ENCODE measurements around the gene TCF7L2. TPM values are rescaled to one million over a fixed set of nuclear protein-coding genes. Genes with fewer than 3 reads are reported as not detected.

TCF7L2 gene
- total RNA-seq, 1 donor from 2014 or later: 88.2 TPM

- Mint-ChIP-seq H3K9me3 (ENCODE audit: unreplicated experiment) (no peaks in the 10 kb centered on the region), H3K27ac (ENCODE audit: unreplicated experiment) (peak overlapping the region; percentile 44)
These were observed 41.9 kb downstream of the TCF7L2 start for GRCh38 chr10:112991888-112992491.

DNA sequence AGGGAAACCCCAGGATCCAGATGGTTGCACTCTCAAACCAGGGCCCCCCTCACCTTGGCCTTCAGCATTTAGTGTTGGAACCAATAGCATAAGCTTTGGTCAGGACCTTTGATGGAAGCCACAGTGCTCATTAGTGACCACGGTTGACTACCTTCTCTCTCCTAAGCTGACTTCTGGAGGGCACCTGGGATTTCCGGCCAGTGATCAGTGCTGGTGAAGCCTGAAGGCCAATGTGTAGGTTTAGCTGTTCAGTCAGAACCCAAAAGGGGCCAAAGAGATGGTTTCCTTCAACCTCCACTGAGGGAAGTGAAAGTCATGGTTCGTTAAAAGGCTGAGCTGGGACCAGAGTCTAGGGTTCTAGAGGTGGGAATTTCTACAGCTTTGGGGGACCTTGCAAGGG lies 46.4 kb downstream of the TCF7L2 start:
- Mint-ChIP-seq H3K4me3 (ENCODE audit: unreplicated experiment) (no peak overlapping the region), H3K4me1 (ENCODE audit: unreplicated experiment) (peaks cover 62% of the 10 kb centered on the region)

More at GRCh38 chr10:112991888-112992491, 41.9 kb downstream of the TCF7L2 start:
- no peaks in the 10 kb centered on the region for H3K27me3 Mint-ChIP-seq (ENCODE audit: unreplicated experiment)
- H3K36me3 Mint-ChIP-seq (ENCODE audit: unreplicated experiment): peaks cover 32% of the 10 kb centered on the region
- TF ChIP-seq, protein P1, sequence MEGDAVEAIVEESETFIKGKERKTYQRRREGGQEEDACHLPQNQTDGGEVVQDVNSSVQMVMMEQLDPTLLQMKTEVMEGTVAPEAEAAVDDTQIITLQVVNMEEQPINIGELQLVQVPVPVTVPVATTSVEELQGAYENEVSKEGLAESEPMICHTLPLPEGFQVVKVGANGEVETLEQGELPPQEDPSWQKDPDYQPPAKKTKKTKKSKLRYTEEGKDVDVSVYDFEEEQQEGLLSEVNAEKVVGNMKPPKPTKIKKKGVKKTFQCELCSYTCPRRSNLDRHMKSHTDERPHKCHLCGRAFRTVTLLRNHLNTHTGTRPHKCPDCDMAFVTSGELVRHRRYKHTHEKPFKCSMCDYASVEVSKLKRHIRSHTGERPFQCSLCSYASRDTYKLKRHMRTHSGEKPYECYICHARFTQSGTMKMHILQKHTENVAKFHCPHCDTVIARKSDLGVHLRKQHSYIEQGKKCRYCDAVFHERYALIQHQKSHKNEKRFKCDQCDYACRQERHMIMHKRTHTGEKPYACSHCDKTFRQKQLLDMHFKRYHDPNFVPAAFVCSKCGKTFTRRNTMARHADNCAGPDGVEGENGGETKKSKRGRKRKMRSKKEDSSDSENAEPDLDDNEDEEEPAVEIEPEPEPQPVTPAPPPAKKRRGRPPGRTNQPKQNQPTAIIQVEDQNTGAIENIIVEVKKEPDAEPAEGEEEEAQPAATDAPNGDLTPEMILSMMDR (IDR thresholded peaks at IDR 0.05): no peak
- no peak for DNase-seq (ENCODE audit: extremely low spot score, unreplicated experiment)
- H3K4me1 Mint-ChIP-seq (ENCODE audit: unreplicated experiment): peaks cover 66% of the 10 kb centered on the region
- H3K4me3 Mint-ChIP-seq (ENCODE audit: unreplicated experiment): no peak overlapping the region

DNA sequence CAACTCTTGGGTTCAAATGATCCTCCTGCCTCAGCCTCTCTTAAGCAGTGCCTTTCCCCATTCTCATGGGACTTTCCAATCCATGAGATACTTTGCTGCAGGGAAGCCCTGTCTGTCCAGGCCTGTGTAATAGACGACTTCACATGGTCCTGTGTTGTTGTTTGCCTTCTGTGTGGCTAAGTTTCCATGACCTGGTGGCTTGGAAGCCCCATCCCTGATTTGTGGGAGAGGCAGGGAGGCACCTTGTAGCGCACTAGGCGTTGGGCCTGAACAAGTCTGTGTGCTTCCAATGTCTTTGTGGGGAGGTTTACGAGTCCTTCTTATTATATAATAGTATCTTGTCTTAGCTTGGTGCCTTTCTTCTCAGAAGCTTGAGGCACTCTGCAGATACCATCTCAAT lies 49.1 kb downstream of the TCF7L2 start:
- H3K27ac Mint-ChIP-seq (ENCODE audit: unreplicated experiment): peak overlapping the region; percentile 59
- H3K36me3 Mint-ChIP-seq (ENCODE audit: unreplicated experiment): peaks cover 27% of the 10 kb centered on the region
- DNase-seq (ENCODE audit: extremely low spot score, unreplicated experiment): no peak
- TF ChIP-seq, protein P1 (IDR thresholded peaks at IDR 0.05): no peak
- H3K9me3 Mint-ChIP-seq (ENCODE audit: unreplicated experiment): no peaks in the 10 kb centered on the region
- H3K4me1 Mint-ChIP-seq (ENCODE audit: unreplicated experiment): peaks cover 68% of the 10 kb centered on the region
- H3K4me3 Mint-ChIP-seq (ENCODE audit: unreplicated experiment): no peak overlapping the region
- H3K27me3 Mint-ChIP-seq (ENCODE audit: unreplicated experiment): no peaks in the 10 kb centered on the region

More for the DNA sequence above, 46.4 kb downstream of the TCF7L2 start:
- Mint-ChIP-seq H3K27ac (ENCODE audit: unreplicated experiment) (no peak overlapping the region), H3K27me3 (ENCODE audit: unreplicated experiment) (no peaks in the 10 kb centered on the region), H3K9me3 (ENCODE audit: unreplicated experiment) (no peaks in the 10 kb centered on the region), H3K36me3 (ENCODE audit: unreplicated experiment) (peaks cover 22% of the 10 kb centered on the region)
- TF ChIP-seq, protein P1 (IDR thresholded peaks at IDR 0.05): no peak
- DNase-seq (ENCODE audit: extremely low spot score, unreplicated experiment): no peak

GRCh38 chr10:113000442-113000841 lies 50.4 kb downstream of the TCF7L2 start:
- TF ChIP-seq, protein P1 (IDR thresholded peaks at IDR 0.05): no peak
- Mint-ChIP-seq H3K9me3 (ENCODE audit: unreplicated experiment) (no peaks in the 10 kb centered on the region), H3K36me3 (ENCODE audit: unreplicated experiment) (peaks cover 24% of the 10 kb centered on the region), H3K4me3 (ENCODE audit: unreplicated experiment) (no peak overlapping the region), H3K27ac (ENCODE audit: unreplicated experiment) (peak overlapping the region; percentile 91), H3K4me1 (ENCODE audit: unreplicated experiment) (peaks cover 66% of the 10 kb centered on the region), H3K27me3 (ENCODE audit: unreplicated experiment) (no peaks in the 10 kb centered on the region)
- DNase-seq (ENCODE audit: extremely low spot score, unreplicated experiment): no peak

DNA sequence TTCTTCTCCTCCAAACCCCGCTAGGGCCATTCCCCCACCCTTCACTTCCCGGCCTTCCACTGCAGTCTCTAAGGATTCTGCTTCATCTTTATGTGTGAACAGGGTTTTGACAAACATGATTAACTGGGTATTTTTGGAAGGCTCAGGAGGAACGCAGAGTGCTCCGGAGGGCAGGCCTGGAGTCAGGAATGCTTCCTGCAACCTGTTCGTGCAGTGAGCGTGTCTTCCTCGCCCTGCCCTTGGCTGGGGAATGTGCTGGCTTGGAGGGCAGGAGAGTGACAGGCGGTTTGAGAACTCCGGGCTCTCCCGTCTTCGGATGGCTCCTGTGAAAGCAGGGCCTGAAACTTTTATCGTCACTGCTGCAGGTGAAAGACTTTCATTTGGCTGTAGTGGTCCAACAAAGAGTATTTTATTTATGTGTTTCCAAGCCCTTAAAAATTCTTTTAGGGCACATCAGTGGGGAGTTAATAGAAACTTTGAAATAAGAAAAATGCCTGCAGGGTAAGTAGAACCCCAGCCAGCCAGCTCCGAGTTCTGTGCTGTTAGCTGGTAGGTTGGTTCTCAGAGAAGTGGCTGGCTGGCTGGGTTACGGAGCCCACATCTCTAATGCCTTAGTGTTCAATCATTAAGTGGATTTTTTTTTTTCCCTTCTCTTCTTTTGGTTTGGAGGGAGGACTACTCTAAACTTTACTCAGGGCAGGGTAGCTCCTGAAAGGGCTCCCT lies 51.0 kb downstream of the TCF7L2 start:
- Mint-ChIP-seq H3K4me1 (ENCODE audit: unreplicated experiment) (peaks cover 66% of the 10 kb centered on the region), H3K36me3 (ENCODE audit: unreplicated experiment) (peaks cover 22% of the 10 kb centered on the region), H3K9me3 (ENCODE audit: unreplicated experiment) (no peaks in the 10 kb centered on the region), H3K27ac (ENCODE audit: unreplicated experiment) (peak overlapping the region; percentile 91), H3K27me3 (ENCODE audit: unreplicated experiment) (no peaks in the 10 kb centered on the region), H3K4me3 (ENCODE audit: unreplicated experiment) (peak overlapping the region; percentile 43)
- TF ChIP-seq, protein P1 (IDR thresholded peaks at IDR 0.05): peak; percentile 36
- no peak for DNase-seq (ENCODE audit: extremely low spot score, unreplicated experiment)
